Right renal cortex interstitium (tissue), 3 donors: ENCODE measurements around the gene AP2S1. TPM values are rescaled to one million over a fixed set of nuclear protein-coding genes. Genes with fewer than 3 reads are reported as not detected.
"Not testable (repeated sequence)": the region's sequence is repeated elsewhere in the genome, so short reads cannot be mapped to it uniquely, and the experiment has no call there.

Source experiments
- DNase-seq, 3 donors: peaks; one replicate each; pipeline ENCODE4 v3.0.0-alpha.2; 2013; ENCODE audit warnings: low read depth in 3 of 3, low spot score in 2 of 3
- polyA plus RNA-seq, 3 donors: library from polyadenylated mRNA; unstranded; fragments of 120-200 nt; gene quantifications; one replicate each; pipeline ENCODE4 v1.2.1, GENCODE V29; 2013; ENCODE audit not compliant: insufficient read length in 3 of 3

Gene AP2S1
- polyA plus RNA-seq, 3 donors = 89.1 to 101 (median 94.3) TPM

DNA sequence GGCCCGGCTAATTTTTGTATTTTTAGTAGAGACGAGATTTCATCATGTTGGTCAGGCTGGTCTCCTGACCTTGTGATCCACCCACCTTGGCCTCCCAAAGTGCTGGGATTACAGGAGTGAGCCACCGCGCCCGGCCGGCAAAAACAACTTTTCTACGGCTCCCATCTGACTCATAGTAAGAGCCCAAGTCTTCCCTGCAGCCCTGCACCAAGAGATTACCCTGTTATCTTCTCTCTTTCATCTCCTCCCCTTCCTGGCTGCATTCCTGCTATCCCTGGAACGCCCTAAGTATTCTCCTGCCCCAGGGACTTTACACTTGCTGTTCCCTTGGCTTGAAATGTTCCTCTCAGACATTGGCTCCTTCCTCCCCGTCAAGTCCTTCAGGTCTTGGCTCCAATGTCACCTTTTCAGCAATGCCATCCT is 6.6 kb downstream of the AP2S1 start:
- DNase-seq = no peak

DNA sequence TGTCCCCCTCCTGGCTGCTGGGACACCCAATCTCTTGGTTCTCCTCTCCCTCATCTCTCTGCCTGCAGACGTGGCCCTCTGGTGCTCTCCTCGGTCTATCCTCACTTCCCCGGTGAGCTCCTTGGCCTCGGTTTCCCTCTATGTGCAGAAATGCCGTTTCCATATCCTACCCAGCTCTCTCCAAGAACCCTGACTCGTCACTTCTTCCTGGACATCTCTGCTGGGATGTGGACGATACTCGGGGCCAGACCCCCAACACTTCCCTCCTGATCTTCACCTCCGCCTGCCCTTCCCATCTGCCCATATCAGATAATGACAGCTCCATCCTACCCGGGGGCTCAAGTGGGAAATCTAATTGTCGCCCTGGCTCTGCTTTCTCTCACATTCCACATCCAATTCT is 7.9 kb downstream of the AP2S1 start:
- DNase-seq = no peak

DNA sequence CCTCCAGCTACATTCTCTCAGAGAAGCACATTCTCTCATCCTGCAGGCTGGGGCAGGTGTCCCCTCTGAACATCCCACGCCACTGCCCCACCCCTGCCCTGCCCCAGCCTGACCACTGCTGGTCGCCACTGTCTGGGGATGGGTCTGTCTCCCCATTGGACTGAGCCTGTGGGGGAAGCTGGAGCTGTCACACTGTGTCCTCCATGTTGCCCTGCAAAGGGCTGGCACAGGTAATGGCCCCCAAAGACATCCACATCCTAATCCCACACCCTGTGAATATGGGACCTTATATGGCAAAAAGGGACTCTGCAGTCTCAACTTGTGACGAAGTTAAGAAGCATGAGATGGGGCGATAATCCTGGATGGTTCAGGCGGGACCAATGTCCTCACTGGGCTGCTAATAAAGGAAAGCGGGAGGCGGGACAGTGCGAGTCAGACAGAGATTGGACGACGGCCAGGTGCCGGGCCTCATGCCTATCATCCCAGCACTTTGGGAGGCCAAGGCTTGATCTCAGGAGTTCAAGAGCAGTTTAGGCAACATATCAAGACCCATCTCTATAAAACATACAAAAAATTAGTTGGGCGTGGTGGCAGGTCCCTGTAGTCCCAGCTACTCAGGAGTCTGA is 9.1 kb downstream of the AP2S1 start:
- no peak for DNase-seq

DNA sequence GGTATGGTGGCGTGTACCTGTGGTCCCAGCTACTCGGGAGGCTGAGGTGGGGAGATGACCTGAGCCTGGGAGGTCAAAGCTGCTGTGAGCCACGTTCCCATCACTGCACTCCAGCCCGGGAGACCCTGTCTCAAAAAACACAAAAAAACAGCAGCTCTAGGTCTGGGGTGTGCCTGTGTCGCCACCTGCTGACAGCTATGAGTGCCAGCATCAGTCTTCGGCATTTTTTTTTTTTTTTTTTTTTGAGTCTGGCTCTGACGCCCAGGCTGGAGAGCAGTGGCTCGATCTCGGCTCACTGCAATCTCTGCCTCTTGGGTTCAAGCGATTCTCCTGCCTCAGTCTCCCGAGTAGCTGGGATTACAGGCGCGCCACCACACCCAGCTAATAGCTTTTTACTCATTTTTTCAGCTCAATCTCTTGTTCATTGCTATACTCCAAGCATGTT is 10.1 kb downstream of the AP2S1 start:
- DNase-seq = no peak

DNA sequence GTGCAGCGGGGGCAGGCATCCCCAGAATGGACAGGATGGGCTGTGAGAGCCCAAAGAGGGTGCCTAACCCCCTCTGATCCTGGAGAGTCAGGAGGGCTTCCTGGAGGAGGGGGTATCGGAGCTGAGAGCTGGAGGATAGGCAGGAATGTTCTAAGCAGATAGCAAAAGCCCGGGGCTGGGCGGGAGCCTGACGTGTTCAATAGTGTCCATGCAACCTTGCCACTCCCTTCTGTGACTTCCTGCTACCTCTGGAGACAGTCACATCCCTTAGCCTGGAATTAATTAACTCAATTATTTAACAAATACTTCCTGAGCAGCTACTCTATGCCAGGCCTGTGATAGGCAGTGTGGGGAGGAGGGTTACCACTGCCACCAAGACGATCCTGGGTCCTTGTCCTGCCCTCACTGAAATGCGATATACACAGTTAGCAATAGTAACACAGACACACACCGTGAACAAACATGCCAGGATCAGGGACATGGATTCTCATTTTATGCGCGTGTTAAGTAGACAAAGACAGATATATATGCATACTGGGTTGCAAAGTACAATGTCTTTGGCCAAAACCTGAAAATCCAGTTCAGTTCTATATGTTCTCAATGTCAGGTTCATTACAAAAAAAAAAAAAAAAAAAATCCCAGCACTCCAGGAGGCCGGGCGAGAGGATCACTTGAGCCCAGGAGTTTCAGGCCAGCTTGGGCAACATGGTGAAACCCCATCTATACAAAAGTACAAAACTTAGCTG is 10.7 kb downstream of the AP2S1 start:
- DNase-seq = no peak

DNA sequence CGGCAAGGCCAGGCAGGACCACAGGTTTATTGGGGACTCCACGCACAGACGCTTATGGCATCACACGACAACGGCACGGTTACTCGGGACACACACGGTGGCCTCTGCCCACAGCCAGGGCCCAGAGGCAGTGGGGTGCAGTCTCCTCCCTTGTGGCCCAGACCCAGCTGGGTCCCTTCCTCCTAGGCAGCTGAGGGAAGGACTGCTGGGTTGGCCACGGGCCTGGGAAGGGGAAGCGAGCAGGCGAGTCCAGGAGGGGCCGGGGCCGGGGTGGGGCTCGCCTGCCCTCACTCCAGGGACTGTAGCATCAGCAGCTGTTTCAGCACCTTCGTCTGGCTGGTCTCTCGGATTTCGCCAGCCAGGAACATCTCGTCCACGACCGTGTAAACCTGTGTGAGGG is 12.5 kb downstream of the AP2S1 start:
- DNase-seq = no peak

DNA sequence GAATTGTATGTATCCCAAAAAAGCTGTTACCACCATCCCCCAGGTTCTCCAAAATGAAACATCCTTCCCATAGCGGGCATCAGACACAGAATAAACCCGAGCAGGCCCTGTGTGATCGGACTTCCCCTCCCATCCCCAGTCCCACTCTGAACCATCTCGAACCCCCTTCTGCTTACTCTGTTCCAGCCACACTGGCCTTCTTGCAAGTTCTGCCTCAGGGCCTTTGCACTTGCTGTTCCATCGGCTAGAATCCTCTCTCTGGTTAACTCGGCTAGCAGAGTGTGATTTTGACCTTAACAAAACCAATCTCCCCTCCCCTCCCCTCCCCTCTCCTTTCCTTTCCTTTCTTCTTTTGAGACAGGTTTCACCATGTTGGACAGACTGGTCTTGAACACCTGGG is 15.7 kb downstream of the AP2S1 start:
- no peak for DNase-seq

DNA sequence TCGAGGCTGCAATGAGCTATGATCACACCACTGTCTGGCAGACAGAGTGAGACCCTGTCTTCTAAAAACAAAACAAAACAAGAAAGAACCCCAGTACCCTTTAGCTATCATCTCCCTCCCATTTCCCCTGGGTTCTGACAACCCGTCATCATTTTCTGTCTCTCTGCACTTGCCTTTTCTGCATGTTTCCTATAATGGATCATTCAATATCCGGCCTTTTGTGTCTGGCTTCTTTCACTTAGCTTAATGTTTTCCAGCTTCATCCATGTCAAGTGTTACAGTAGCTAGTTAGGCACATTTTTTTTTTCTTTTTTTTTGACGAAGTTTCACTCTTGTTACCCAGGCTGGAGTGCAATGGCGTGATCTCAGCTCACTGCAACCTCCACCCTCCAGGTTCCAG is 16.5 kb downstream of the AP2S1 start:
- no peak for DNase-seq

DNA sequence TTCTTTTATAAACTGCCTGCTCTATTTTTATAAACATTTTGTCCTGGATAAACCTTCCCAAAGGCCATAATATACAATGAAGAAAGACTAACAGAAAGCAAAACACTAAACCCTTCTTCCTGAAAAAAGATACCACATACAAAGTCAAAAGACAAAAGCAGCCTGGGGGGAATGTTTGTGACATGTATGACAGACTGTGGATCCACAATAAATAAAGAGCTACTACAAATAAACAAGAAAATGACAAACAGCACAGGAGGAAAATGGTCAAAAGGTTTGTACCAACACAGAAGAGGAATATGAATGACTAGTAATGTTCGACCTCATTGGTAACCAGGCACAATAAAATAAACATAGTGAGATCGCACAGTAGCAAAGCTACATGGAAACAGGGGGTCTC is 19.8 kb downstream of the AP2S1 start:
- no peak for DNase-seq

DNA sequence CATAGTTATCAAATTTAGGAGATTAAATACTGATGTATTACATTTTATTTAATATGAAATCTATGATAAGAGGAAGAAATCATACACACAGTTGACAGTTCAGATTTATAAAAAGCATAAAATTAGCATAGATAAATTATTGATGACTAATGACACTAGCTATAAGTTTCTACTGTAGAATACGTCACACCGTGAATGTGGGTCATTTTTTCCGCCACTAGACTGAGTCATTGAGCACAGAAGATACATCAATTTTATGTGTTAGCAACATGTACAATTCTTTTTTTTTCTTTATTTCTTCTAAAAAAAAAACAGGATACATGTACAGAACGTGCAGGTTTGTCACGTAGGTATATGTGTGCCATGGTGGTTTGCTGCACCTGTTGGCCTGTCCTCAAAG is 22.2 kb downstream of the AP2S1 start:
- no peak for DNase-seq

DNA sequence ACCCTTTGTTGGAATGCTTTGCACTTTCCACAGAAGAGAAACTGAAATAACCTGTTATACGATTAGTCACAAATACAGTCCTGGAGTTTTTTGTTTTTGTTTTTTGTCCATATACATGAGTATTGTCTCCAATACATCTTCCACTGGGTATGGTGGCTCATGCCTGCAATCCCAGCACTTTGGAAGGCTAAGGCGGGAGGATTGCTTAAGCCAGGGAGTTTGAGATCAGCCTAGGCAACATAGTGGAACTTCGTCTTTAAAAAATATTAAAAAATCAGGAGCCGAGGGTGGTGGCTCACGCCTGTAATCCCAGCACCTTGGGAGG is 25.0 kb downstream of the AP2S1 start:
- DNase-seq = no peak

DNA sequence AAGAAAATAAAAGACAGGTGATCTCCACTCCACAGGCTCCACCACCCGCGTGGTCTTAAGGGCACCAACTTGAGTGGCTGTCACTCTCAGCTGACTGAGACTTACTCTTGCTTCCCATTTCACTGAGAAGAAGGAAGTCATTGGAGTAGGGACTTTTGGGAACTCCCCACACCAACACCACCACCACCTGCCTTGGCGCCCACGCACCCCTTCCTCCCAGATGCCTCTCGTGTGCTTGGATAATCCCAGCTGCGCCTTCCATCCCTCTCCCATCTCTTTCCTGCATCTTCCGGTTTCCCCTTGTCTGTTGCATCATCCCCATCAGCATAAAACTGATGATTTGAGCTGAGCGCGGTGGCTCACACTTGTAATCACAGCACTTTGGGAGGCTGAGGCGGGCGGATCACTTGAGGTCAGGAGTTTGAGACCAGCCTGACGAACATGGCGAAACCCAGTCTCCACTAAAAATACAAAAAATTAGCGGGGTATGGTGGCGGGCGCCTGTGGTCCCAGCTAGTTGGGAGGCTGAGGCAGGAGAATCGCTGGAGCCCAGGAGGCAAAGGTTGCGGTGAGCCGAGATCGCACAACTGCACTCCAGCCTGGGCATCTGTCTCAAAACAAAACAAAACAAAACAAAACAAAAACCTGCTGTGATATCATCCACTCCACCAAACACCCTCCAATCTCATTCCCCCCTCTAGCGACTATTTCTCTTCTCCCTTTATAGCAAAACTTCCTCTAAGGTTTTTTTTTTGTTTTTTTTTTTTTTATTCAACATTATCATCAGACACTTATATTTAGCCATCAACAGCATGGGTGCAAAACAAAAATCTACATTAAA is 25.5 kb downstream of the AP2S1 start:
- no peak for DNase-seq

DNA sequence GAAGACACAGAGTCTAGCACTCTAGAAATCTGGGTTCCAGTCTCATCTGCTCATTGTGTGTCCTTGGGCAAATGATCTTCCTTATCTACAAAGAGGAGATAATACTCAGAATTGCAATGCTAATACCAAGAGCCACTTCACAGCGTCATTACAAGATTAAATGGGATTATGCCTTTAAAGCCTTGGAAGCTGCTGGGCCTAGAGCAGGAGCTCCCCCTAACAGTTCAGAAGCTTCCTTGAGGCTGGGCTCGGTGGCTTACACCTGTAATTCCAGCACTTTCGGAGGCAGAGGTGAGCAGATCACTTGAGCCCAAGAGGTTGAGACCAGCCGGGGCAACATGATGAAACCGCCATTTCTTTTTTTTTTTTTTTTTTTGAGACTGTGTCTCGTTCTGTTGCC is 27.6 kb downstream of the AP2S1 start:
- no peak for DNase-seq

DNA sequence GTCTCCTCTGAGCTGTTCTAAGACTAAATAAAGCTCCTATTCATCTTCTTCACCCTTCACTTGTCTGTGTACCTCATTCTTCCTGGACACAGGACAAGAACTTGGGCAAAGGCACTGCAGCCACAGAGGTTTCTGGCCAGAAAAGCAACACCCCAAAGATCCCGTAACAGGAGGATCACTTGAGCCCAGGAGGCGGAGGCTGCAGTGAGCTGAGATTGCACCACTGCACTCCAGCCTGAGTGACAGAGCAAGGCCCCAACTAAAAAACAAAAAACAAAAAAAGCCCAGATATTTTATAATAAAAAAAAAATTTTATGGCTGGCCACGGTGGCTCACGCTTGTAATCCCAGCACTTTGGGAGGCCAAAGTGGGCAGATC is 28.2 kb downstream of the AP2S1 start:
- DNase-seq = not testable (repeated sequence)

DNA sequence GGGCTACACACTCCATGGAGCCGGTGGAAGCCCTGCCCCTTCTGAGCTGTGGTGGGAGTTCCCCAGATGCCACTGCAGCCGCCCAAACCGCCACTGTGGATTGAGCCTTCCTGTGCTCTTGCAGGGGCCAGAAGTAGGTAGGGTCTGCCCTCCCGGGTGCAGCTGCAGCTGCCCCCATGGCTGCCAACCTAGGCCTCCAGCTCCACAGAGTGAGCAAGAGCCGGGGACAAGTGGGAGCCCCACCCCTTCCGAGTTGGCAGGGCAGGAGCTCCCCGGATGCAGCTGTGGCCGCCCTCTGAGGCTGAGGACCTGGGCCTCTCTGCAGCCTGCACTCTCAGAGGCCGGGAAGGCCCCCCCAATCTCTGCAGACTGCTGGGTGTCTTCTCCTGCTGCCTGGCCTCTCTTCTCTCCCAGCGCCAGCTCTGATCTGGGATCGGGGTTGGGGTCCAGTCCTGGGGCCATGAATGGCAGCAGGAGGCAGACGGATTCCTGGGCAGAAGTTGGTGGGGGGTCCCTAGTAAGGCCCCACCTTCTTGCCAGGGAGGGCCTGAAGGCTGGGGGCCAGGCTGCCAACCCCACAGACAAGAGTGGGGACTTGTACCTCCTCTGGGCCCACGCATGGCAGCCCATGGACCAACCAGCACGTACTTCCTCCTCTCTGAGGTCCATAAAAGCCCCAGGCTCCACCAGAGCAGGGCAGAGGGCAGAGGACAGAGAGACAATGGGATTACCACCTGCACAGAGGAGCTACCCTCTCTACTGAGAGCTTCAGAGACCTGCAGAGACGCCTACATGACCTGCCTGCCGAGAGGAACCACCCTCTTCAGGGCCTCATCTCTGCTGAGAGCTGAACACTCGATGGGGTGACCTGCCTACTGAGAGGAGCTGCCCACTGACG is 28.9 kb downstream of the AP2S1 start:
- DNase-seq = no peak

DNA sequence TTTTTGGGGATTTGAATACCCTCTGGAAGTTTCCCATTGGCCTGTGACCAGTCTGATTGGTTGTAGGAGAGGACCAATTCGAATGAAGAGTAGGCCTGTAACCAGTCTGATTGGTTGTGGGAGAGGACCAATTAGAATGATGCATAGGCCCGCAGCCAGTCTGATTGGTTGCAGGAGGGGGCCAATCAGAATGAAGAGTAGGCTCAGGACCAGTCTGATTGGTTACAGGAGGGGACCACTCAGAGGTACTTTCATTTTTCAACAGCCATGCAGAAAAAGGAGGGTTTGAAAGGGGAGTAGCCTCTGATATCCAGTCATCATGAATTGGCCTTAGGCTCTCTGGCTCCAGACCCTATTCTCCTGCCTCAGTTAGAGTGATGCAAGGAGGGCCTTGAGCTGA is 31.8 kb downstream of the AP2S1 start:
- no peak for DNase-seq

DNA sequence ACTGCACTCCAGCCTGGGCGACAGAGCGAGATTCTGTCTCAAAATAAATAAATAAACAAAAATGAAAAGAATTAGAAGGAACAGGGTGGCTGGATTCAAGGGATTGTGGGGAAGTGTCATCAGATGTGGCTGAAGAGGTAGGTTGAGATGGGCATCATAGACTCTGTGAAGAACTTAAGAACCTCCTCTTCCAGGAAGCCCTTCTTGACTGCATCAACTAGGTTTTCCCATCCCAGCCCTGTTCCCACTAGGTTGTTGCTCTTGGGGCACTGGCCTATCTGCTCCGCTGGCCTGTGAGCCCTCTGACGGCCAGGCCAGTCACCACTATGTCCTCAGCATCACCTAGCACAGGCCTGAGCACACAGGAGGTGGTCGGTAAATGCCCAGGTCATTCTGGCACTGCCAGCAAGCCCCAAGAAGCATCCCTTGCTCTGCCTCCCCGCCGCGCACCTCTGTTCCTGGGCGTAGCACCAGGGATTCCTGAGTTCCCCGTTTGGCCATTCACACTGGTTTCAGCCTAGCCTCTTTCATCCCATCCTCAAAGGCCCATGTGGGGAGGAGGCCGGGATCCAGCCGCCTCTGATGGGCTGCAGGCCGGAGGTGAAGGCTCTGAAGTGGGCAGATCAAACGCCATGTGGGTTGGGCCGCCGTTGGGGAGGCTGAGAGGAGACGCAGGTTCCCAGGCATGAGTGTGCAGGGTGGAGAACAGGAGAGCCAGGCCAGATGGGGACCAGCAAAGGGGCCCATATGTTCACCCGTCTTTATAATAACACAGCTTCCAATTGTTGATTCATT is 34.6 kb downstream of the AP2S1 start:
- no peak for DNase-seq

DNA sequence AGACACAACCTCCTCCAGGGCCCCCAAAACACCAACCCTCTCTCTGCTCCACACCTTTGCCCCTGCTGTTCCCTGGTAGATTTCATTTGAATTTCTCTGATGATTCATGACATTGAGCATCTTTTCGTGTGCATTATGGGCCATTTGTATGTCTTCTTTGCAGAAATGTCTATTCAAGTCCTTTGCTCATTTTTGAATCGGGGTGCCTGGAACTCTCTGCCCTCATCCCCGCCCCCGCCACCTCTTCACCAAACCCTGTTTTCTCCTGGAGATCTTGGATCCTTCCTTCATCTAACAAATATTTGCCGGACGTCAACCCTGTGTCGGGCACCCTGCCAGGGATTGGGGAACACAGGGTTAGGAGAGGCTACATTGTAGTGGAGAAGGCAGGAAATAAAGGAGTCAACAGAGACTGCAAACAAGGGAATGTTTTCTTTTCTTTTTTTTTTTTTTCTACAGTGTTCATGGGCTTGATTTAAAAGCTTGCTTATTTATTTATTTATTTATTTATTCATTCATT is 36.7 kb downstream of the AP2S1 start:
- DNase-seq = no peak

DNA sequence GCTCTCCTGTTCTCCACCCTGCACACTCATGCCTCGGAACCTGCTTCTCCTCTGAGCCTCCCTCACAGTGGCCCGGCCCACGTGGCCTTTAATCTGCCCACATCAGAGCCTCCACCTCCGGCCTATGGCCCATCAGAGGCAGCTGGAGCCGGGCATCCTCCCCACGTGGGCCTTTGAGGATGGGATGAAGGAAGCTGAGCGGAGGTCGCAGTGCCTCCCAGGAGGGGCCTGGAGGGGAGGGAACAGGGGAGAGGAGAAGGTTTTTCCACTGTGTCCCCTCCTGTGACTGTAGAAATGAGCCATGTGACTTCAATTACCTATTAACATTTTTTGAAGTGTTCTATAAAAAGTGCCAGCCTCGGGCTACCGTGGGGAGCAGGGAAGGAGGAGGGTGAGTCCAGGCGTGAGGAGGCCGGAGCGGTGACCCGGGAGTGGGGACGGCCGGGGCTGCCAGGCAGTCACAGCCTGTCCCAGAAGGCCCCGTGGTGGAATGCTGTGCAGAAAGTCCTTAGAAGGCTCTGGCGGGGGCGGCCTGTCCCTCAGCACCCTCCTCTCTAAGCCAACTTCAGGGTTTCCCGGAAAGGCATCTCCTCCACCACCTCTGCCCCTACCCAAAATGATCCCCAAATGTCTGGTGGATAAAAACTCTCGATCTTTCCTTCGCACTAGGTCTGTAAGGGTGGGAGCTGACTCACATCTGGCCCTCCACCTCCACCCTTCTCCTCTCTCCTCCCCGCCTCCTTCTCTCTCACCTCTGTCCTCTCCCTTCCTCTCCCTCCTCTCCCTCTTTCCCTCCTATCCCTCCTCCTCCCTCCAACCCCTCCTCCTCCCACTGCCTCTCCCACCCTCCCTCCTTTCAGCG is 37.4 kb downstream of the AP2S1 start:
- no peak for DNase-seq
